Lung (tissue), 12 donors: ENCODE measurements around the gene NTN1. TPM values are rescaled to one million over a fixed set of nuclear protein-coding genes. Genes with fewer than 3 reads are reported as not detected.

ENCODE experiments used
- ATAC-seq: fragments of 200-7000 bp; cut with Tn5 transposase; one replicate; pipeline ENCODE4 v1.9.1; 2020; ENCODE audit warnings: moderate number of reproducible peaks; ENCODE audit not compliant: insufficient read depth, low FRiP score
- DNase-seq, 3 donors: peaks; one replicate each; pipeline ENCODE4 v3.0.0-alpha.2; 2013 to 2017
- H3K27ac ChIP-seq, 2 donors: one replicate each; pipeline ENCODE4 v1.5.1; 2013; ENCODE audit warnings: mild to moderate bottlenecking in 2 of 2, moderate library complexity in 2 of 2, control low read depth in 1 of 2, inconsistent platforms in 1 of 2, low read depth in 1 of 2, low read length in 1 of 2
- H3K27me3 ChIP-seq, 3 donors: one replicate each; pipeline ENCODE4 v1.5.1; 2013; ENCODE audit warnings: low read length in 2 of 3; ENCODE audit not compliant: control insufficient read depth in 3 of 3, insufficient read depth in 3 of 3
- H3K36me3 ChIP-seq, 4 donors: one replicate each; pipeline ENCODE4 v1.5.1; 2013; ENCODE audit warnings: low read length in 4 of 4, mild to moderate bottlenecking in 1 of 4, moderate library complexity in 1 of 4; ENCODE audit not compliant: control insufficient read depth in 4 of 4, insufficient read depth in 4 of 4
- H3K4me1 ChIP-seq, 5 donors: one replicate each; pipeline ENCODE4 v1.5.1; 2013; ENCODE audit warnings: low read length in 5 of 5, mild to moderate bottlenecking in 2 of 5, moderate library complexity in 1 of 5; ENCODE audit not compliant: control insufficient read depth in 5 of 5, insufficient read depth in 5 of 5
- H3K4me3 ChIP-seq: one replicate; pipeline ENCODE4 v1.5.1; 2013; ENCODE audit warnings: mild to moderate bottlenecking, control low read depth, moderate library complexity
- H3K9ac ChIP-seq, 2 donors: one replicate each; pipeline ENCODE4 v1.5.1; 2013; ENCODE audit warnings: low read length in 2 of 2, control low read depth in 1 of 2; ENCODE audit not compliant: insufficient read depth in 1 of 2
- H3K9me3 ChIP-seq, 4 donors: one replicate each; pipeline ENCODE4 v1.5.1; 2013; ENCODE audit warnings: low read length in 3 of 4, mild to moderate bottlenecking in 1 of 4, moderate library complexity in 1 of 4; ENCODE audit not compliant: control insufficient read depth in 4 of 4, insufficient read depth in 3 of 4
- CTCF ChIP-seq: IDR thresholded peaks from 2 replicates; pipeline ENCODE4 v1.5.1; 2012; ENCODE audit warnings: mild to moderate bottlenecking; ENCODE audit errors: control extremely low read depth, extremely low read depth
- WGBS, 2 donors: extraction: QIAGEN DNeasy Blood & Tissue Kit; methylation state at CpG; one replicate each; pipeline ENCODE4 v1.1.7; 2013; 5-methylcytosine and 5-hydroxymethylcytosine counted together
- polyA plus RNA-seq, 2 donors: library from polyadenylated mRNA; stranded (reverse); fragments of 200-250 nt; gene quantifications; one replicate each; pipeline ENCODE4 v1.2.1, GENCODE V29; 2013
- total RNA-seq, 2 donors: library from RNA; depleted of rRNA in 1 of 2; stranded (reverse); fragments of >200 nt in 1 of 2; gene quantifications; one replicate each; pipeline ENCODE4 v1.2.1, GENCODE V29; 2014 to 2021
- donor health status: control.
- donor health status: control.
- donor health status: Bipolar disorder and iron deficiency.
- donor health status: healthy.
- donor health status: DM: yes; HTN: yes; CAD: no.

Gene NTN1
- total and polyA plus RNA-seq, 4 donors: 3.6 to 17.1 (median 7.8) TPM

DNA sequence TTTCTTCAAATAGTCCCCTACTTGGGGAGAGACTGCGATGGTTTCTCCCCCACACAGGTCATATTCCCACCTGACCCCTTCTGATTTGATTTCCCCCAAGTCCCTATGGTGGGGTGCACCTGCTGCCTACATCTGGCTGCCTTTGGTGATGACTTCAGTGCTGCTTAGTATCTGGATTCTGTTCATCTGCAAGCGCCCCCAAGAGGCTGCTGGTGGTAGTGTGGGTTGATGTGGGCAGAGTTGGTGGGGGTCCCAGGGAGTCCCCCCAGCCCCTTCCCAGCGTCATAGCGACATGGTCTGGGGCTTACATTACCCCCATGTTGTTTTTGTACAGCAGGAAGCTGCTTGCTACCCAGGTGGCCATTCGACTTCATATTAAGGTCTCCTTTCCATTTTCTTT lies 99.2 kb downstream of the NTN1 start:
- TF ChIP-seq CTCF: no peak
- H3K9ac ChIP-seq: no peak overlapping the region
- ATAC-seq: no peak
- no peak overlapping the region for H3K27ac ChIP-seq
- no peak for DNase-seq
- peaks cover 0 to 4% (median 2%) of the 10 kb centered on the region in 4 donors for H3K9me3 ChIP-seq
- H3K36me3 ChIP-seq: no peaks in the 10 kb centered on the region
- no peak overlapping the region for H3K4me3 ChIP-seq
- 28 to 44% methylated on average over 5 of the region's 5 CpGs for WGBS, 2 donors
- H3K4me1 ChIP-seq: peaks cover 0 to 5% (median 2%) of the 10 kb centered on the region in 5 donors
- peaks cover 0 to 14% (median 2%) of the 10 kb centered on the region in 3 donors for H3K27me3 ChIP-seq

DNA sequence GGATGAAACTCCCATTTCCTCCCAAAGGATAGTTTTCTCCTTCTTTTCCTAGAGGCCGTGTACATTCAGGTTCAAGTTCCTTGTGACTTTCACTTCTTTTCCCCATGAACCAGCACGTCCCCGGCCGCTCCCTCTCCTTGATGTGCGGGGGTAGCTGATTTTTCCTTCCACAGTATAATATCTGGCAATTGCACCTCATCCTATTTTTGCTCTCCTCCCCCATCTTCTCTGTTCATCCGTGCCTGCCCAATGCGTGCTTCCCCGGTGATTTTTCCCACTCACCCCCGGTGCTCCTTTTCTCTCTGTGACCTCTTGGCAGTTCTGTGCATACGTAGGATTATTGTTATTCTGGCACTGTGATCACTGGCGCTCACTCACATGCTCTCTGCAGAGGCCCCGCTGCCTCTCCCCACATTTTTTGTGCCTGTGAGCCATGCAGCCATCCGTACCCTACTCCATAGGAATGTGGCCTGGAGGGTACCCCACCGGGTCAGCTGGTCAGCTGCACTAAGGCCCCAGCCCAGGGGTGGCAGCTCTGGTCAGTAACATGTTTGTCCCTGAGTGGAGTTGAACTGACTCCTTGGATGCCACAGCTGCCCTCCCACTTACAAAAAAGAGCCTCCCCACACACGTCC lies 100.0 kb downstream of the NTN1 start:
- DNase-seq (no peak), ATAC-seq (no peak)
- H3K9ac ChIP-seq: no peak overlapping the region
- H3K4me1 ChIP-seq: peaks cover 0 to 4% (median 0%) of the 10 kb centered on the region in 5 donors
- H3K27ac ChIP-seq: no peak overlapping the region
- WGBS, 2 donors: 74 to 79% methylated on average over 15 of the region's 15 CpGs
- no peaks in the 10 kb centered on the region for H3K36me3 ChIP-seq
- no peak overlapping the region for H3K4me3 ChIP-seq
- H3K9me3 ChIP-seq: peaks cover 0 to 4% (median 2%) of the 10 kb centered on the region in 4 donors
- H3K27me3 ChIP-seq: peaks cover 0 to 14% (median 2%) of the 10 kb centered on the region in 3 donors
- TF ChIP-seq CTCF: no peak

- DNase-seq: peak in 2 of 3 donors; percentile 56 to 60
- 70 to 83% methylated on average over 17 of the region's 17 CpGs for WGBS, 2 donors
- H3K27ac ChIP-seq: no peak overlapping the region
- H3K4me1 ChIP-seq: peaks cover 0 to 4% (median 0%) of the 10 kb centered on the region in 5 donors
- peaks cover 0 to under 1% (median 0%) of the 10 kb centered on the region in 4 donors for H3K9me3 ChIP-seq
- H3K9ac ChIP-seq: no peak overlapping the region
- H3K4me3 ChIP-seq: no peak overlapping the region
- no peaks in the 10 kb centered on the region for H3K36me3 ChIP-seq
- peaks cover 0 to 12% (median 2%) of the 10 kb centered on the region in 3 donors for H3K27me3 ChIP-seq
- no peak for TF ChIP-seq CTCF
- ATAC-seq: no peak
Measured at GRCh38 chr17:9123594-9124553, 102.6 kb downstream of the NTN1 start.
